ENCODE results near the gene PRR18.
A peak's percentile ranks its signal among the peaks of the same experiment; 100 is the strongest.

The PRR18 gene

DNA sequence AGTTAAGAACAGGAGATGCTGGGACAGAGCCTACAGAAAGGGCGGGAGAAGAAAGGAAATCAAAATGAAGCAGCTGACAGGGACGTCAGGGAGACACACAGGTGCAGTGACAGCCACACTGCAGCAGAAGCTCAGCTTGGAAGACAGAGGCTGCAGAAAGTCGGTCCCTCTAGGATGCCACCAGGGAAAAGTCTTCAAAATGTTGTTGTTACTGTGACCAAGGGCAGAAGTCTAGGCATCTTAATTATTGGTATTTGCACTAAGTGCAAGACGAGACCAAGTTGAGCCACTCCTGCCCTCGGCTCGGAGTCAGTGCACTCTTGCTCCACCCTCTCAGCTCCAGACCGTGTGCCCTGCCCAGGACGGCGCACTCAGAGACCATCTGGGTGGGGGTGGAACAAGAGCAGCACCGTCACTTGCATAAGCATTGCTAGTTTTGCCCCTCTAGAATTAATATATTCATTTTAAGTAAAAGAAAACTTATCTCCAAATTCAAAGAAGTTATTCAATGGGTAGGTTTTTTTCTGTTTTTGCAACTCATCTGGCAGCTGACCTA, 2.6 kb downstream of the PRR18 start:
- DNase-seq: no peak

DNA sequence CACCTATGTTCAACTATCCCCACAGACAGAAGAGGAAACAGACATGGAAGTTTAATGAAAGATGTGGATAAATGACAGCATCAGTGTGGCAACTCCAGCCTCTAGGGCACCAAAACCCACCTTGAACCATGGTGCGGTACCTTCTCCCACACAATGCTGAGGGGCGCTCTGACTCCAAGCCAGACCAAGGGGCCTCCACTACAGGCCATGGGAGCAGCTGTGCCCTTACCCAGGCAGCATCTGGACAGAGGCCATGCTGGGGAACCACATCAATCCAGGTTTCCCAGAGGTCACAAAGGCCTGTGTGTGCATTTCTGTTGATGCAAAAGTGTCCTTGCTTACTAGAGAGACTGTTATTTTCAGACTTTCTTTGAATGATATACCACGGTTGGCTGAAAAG, 4.1 kb downstream of the PRR18 start:
- no peak for DNase-seq

DNA sequence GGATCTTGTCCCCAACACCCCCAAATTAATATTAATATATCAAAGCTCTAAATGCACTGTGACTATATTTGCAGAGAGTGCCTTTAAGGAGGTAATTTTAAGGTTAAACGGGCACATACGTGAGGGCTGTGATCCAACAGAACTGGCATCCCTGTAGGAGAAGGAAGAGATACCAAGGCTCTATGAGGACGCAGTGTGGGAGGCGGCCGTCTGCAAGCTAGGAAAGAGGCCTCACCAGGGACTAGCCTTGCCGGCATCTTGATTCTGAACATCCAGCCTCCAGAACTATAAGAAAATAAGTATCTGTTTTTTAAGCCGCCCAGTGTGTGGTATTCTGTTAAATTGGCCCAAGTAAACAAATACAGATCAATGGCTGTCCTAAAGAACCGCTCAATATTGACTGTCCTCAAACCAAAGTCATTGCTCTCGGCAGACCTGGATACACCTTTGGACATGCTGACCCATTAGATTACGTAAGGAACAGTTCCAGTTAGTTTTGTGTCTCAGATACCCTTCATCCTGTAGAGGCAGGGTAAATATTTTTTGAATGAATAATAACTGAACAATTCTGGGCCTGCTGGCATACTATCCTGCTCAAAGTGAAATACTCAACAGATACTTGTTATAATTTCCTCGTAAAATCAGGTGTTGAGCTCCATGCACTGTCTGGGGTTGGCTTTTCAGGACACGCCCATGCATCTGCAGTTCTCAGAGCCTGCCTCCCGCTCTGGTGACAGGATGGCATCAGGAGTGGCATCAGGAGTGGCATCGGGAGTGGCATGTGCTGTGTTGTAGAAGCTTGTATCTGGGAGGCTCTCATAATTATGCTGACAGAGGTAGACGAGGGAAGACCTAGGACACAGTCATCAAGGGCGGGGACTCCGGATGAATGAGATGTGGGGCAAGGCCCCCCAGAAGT, 6.3 kb downstream of the PRR18 start:
- no peak for DNase-seq

DNA sequence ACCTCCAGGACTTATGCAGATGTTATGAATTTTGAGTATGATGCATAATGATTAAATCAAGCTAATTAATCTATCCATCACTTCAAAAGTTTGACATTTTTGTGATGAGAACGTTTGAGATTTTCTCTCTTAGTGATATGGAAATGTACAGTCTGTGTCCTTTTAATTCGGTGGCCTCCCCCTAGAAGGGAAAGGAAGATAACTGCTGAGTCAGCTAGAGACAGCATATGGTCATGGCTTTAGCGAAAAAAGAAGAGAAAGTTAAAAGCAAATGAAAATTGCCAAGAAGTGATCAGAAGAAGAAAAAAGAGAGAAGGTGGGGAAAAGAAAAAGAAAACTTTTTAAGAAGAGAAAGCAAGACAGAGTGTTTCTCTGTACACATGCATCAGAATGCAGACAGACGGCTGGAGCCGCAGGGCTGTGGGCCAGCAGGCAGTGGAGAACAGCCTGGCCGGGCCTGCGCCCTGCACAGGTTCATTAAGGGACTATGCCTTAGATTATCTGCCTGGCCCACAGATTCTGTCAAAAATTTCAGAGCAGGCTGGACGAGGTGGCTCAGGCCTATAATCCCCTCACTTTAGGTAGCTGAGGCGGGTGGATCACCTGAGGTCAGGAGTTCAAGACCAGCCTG, 7.7 kb downstream of the PRR18 start:
- no peak for DNase-seq

DNA sequence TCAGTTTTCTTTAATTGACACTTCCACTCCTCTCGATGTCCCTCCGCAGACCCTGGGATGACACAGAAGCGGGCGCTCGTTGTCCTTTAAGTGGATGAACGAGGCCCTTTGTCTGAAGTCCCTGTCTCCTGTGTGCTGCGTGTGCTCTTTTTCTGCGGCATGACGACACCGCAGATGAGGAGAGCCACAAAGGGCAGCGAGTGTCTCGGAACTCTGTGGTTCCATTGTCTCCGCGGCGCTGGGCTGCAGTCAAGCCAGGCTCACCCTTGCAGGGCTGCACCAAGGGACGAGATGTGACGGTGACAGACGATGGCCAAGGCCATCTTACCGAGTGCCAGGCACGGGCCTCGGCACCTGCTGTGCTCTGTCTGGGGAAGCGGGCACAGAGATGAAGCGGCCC, 10.6 kb downstream of the PRR18 start:
- no peak for DNase-seq

DNA sequence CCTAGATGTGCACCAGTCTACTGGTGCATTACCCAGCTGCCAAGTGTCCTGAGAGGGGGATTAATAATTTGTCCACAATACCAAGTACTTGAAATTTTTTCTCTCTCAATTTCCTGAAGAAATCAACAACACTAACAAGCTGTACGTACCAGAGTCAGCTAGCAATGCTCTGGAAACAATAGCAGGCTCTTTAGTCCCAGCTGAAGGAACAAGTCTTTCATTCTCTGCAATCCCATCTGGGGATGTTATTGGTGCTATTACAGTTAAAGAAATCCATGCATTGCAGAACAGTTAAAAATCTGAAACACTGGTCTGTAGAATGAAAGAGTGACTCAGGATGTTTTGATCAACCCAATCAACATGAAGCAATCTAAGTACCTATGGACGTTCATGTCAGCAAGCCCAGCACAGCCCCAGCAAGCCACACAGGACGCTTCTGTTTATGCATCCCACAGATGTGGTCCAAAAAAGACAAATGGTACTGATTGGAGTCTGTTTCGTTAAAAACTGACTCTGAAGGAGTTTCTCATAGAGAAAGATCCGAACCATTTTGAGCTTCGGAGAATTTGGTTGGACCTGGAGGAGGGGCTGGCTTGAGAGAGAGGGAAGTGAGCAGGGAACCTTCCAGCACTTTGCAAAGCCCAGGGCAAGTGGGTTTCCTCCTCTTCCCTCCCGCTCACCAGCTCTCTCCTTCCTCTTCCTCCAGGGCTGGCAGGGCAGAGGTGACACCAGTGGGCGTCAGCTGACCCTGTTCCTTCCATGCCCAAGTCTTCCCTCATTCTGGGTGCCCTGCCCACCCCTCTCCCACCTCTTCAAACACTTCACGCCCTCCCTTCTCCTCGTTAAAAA, 11.9 kb downstream of the PRR18 start:
- no peak for DNase-seq

DNA sequence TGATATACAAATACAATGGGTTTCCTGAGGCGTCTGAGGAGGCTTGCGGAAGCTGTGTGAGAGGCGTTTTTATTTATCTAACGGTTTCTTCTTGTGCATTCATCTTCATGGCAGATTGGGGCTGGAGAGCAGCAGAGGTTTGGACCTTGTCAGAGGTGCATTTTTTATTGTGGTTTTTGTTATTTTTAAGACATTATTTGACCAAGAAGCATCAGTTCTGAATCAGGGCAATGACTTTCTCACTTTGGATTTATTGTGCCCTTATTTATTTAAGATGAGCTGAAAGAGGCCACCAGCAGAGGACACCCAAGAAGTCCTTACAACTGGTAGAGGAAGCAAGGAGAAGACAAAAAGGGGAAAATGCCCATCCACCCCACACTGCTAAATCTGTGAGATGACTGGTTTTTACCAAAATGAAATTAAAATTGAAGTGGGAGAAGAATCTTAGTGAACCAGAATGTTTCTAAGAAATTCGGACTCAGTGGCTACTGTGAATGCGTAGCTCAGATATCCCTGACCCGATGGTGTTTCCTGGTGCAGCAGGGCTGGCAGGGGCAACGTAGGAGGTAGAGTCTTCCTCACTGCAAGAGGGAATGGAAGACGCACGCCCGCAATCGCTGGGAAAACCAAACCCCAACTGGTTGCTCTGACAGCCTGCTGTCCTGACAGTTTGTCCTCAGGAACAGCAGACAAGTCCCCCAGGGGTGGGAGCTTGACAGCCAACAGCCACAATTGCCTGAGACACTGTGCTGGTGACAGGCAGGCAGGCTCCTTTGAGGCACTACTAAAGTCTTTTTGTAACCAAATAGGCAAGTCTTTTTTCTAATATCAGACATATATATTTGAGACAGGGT, 14.2 kb downstream of the PRR18 start:
- no peak for DNase-seq

DNA sequence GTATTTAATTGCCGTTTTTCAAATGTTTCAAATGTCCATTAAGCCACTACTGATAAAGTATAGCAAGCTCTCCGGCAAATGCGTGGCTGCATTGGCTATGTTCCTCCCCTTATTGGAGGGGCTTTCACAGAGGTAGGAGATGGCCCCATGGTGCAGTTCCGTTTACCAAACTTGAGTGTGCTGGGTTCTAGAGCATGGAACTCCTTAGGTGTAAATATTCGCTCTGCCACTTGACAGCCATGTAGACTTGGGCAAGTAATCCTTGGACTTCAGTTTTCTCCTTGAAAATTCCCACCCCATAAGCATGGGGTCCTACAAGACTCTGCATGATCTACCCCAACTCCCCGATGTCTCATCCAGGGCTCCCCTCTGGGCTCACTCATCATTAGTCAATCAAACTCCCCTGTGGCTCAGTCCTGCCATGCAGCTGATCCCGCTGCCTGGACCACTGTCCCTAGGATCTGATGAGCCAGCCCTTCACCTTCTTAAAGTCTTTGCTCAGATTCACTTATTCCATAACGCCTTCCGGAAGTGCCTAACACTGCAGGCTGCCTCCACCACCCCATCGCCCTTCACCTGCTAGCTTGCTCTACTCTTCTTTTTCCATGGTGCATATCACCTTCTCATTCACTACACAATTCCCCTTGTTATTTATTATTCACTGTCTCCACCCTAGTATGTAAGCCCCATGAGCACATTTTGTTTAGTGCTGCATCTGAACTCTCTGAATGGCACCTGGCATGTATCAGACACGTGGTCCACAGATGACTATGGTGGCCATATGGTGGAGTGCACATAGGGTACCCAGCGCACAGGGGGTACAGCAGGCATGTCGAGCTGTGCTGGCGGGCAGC, 18.8 kb downstream of the PRR18 start:
- no peak for DNase-seq

DNA sequence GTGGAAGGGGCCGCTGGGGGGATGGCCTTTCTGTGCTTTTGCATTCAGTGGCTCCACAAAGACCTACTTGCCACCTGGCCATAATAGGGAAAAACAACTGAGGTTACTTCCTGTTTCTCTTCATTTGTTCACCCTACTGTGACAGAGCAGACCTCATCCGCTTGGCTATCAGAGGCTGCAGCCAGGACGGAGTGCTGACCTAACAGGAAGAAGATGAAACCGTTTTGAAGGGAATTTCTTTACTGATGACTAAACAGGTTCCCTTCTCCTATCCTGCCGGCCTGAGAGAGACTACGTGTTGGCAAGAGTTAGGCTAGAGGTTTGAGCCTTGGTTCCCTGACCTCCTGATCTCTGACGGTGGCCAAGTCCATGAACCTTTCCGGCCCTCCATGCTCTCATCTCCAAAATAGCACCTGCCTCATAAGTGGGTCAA, 21.3 kb downstream of the PRR18 start:
- DNase-seq: no peak

DNA sequence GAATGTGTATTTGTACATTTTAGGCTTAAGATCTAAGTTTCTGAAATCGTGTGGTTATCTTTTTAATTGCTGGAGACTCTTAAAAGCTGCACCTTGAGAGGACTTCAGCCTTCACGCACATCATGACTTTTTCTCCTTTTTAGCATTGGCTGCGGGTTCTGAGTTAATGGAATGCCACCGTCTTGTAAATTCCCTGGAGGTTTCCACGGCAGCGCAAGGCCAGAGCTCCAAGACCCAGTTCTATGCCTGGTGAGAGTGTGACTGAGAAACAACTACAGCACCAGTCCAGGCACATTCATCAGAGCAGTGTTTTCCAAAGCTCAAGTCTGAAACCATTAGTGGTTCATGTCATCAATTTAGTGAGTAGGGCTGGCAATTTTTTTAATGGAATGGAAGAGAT, 23.0 kb downstream of the PRR18 start:
- DNase-seq: no peak

DNA sequence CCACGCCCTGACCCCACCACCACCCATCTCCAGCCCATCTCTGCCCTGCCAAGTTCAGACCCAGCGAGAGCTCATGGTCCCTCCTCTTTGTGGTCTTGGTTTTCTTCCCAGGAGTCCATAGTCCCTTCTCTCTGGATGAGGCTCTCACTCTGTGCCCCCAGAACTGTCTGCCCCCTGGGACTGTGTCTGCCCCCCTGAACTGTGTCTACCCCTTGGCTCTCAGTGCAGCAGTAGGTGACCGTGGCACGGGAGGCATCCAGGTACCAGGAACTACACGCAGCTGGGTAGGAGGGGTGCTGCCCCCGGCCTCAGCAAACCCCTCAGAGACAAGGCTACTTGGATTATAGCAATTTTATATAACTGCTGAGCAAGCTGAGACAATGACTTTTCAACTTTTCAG, 23.6 kb downstream of the PRR18 start:
- no peak for DNase-seq

DNA sequence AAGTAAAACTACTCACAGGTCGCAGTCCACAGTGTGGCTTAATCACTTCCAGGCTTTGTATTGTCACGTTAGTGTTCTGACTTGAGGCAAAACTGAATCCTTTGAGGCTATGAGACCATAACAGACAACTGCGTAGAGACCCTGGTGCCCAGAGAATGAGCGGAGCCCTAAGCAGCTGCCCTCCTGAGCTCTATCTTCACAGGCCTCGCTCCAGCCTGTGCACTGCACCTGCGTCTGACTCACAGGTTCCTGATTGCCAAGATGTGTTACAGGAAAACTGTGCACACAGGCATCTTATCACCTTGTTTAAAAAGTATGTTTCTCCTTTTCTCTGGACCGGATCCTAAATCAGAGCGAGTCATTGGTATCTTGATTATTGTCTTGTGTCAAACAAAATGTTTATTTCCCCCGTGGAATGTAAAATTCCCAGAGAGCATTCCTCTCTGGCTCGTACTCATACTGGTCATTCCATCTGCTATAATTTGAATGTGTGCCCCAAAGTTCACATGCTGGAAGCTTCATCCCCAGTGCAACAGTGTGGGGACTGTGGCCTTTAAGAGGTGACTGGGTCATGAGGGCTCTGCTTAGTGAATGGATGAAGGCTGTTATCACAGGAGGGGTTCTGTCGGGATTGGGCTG, 25.7 kb downstream of the PRR18 start:
- no peak for DNase-seq

DNA sequence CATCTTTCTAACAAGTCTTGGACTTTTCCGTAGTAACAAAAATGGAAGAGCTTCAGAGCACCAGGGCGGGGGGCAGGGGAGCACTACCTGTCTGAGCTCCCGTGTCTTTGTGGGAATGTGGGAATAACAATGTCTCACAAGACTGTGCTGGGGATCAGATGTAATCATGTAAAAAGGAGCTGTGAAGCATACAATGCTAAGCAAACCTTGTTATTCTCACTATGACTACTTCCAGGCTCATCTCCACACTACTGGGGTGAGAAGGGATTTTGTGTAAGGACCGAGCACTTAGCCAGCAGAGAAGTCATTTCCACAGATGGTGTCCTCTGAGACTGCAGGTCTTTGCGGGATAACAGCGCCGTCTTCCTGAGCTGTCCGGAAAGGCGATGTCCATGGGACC, 27.1 kb downstream of the PRR18 start:
- no peak for DNase-seq

DNA sequence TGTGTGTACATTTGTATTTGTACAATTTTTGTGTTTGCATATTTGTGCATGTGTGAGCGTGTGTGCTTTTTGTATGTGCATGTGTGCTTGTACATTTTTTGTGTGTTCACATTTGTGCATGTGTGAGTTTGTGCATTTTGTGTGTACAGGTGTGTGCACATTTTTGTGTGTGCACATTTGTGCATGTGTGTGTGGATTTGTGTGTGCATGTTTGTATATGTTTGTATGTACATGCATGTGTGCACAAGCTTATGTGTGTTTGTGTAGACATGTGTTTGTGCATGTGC, 28.9 kb downstream of the PRR18 start:
- no peak for DNase-seq

DNA sequence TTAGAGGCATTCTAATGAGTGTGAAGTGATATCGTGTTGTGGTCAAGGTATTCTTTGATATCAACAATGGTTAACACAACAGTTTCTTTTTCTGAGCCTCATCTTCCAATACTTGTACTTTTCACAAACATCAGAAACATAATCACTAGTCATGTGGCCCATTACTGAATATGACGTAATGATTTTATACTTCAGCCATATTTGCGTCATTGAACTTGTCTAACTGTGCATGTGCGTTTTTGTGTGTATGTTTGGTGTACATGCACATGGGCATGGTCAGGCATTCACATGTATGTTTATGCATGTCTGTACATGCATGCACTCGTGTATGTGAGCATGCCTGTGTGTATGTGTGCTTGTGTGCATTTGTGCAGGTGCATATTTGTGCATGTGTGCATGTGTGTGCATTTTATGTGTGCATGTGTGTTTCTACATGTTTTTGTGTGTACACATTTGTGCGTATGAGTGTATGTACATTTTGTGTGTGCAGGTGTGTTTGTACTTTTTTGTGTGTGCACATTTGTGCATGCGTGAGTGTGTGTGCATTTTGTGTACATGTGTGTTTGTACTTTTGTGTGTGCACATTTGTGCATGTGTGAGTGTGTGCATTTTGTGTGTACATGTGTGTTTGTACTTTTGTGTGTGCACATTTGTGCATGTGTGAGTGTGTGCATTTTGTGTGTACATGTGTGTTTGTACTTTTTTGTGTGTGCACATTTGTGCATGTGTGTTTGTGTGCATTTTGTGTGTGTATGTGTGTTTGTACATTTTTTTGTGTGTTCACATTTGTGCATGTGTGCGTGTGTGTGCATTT, 29.4 kb downstream of the PRR18 start:
- no peak for DNase-seq

DNA sequence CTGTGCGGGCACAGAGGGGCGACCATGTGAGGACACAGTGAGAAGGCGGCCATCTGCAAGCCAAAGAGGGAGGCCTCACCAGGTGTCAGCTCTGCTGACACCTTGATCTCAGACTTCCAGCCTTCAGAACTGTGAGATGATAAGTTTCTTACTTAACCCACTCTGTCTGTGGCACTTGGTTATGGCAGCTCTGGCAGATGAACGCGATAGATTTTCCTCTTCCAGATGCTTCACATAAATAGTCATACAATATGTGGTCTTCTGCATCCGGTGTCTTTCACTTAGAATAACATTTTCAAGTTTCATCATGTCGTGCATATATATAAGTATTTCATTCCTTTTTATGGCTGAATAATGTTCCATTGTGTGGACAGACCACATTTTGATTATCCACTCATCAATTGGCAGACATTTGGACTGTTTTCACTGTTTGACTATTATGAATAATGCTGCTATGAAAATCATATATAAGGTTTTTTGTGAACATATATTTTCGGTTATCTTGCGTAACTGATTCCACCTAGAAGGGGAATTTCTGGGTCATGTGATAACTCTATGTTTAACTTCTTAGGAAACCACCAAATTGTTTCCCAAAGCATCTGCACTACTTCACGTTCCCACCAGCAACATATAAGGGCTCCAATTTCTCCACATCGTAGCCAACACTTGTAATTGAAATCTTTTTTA, 30.2 kb downstream of the PRR18 start:
- no peak for DNase-seq

DNA sequence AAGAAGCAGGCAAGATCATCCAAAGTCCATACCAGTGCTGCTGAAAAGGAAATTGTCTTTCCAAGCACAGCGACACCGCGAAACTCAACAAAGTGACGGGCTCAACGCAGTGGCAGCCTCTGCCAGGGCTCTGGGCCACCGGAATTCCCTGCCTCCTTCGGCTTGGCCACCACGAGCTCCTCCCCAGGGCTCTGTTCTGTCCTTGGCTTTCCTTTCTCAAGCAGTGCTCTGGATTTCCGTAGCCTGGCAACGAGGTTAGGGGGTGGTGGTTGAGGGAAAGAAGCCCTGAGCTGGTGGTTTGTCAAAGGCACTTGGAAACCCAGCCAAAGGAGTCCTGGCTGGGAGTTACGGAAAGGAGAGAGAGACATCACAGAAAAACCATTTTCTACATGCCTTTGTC, 31.2 kb downstream of the PRR18 start:
- DNase-seq: no peak

DNA sequence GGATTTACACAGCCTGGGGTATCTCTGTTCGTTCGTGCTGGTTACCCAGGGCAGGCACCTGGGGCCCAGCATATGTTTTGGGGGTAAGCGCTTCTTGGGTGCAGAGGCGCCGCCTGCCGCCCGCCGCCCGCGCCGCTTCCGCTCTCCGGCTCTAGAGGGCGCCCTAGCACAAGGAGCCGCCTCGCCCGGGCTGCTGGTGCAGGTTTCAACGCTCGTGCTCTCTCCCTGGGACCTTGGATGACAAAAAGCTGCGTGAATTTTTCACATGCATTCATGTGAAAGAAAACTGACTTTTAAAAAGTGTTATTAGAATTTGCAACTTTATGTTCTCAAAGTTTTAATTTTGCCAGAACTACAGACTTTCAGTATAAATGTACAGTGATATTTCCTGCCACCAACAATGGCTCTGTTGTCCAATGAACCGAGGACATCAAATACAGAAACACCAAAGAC, 32.5 kb downstream of the PRR18 start:
- peak; percentile 41 for DNase-seq

DNA sequence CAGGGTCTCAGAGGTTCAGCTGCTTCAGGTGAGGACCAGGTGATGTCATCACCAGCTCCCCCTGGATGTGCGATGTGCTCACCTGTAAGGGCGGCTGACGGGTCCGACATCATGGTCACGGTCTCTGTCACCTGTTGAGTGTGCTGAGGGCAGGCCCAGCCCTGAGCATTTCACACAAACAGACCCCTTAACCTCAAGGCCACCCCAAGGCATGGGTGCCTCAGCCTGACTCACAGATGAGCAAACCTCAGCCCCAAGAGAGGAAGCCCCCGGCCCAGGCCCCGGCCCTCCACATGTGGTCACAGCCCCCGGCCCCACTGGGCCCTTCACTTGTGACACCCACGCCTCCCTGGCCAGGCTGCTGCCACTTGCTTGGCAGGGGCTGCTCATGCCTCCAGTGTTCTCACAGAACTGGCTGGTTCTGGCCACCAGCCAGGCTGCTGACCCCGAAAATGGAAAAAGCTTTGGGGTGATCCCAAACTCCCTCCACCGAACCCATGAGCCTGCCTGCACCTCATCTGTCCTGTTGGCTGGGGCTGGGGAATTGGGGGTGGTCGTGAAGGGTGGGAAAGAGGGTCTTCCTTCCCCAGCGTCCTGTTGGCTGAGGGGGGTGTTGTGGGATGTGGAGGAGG, 33.3 kb downstream of the PRR18 start:
- DNase-seq: no peak

All from kidney glomerular epithelial cell (primary cell).